HG03521 (cell line): ENCODE data around the gene CASP9.
"Not testable (repeated sequence)": the region's sequence is repeated elsewhere in the genome, so short reads cannot be mapped to it uniquely, and the experiment has no call there.

ENCODE experiments used
- ATAC-seq: cut with Tn5 transposase; IDR thresholded peaks from one replicate; pipeline ENCODE4 v1.9.1; 2021; ENCODE audit warnings: mild to moderate bottlenecking, moderate library complexity; ENCODE audit not compliant: unreplicated experiment

CASP9 gene

GRCh38 chr1:15501208-15502032, 22.6 kb downstream of the CASP9 start:
- ATAC-seq: no peak

DNA sequence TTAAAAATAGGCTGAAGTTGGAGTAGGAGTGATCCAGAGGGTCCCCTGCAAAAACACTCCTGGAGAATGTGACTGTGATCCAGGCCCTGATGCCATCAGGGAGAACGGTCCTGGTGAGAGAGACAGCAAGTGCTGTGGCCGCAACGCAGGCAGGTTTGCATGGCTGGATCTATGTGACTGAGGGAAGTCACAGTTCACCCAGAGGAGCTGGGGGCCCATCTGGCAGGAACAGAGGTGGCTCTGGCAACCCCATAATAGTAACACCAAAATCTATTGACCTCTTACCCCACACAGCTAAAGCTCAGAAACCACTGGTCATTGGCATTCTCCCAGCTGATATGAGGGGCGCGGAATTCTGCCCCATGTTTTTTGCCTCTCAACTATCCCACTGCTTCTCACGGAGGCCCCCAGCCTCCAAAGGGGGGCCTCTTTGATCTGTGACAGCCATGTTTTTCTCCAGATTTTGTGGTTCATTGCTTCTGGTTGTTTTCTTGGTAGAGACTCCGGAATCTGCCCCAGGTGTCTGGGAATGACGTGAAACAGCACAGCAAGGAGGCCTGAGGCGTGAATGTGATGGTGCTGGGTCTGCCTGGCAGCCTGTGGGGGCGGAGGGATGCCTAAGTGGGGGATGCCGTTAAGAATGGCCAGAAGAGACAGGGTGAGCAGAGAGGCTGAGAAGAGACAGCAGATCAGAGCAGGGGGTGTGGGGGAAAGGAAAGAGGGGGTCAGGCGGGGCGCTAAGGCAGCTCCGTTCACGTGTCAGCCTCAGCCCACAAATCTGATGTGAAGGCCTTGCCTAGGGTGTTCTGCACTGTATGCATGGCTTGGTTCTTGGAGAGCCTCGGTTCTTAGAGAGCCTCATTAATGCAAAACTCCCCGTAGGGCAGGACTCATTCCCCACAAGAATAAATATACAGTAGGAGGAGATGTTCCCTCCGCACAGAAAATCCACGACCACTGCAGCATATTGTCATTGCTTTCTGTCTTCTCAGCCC, 23.5 kb downstream of the CASP9 start:
- no peak for ATAC-seq

DNA sequence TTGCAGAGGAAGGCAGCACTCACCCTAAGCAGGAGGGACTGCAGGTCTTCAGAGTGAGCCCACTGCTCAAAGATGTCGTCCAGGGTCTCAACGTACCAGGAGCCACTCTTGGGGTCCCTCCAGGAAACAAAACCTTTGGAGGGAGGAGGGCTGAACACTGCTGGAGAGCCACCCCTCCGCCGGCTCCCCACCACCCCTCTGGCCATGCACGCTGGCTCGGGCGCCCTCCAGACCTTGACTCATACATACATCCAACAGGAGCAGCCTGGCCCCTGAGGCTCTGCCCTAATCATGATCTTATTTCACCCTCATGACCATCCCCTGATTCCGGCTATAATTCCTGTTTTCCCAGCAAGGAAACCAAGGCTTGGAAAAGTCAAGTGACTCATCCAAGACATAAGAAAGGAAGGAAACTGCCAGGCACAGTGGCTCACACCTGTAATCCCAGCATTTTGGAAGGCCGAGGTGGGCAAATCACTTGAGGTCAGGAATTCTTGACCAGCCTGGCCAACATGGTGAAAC, 30.1 kb downstream of the CASP9 start:
- ATAC-seq: no peak

DNA sequence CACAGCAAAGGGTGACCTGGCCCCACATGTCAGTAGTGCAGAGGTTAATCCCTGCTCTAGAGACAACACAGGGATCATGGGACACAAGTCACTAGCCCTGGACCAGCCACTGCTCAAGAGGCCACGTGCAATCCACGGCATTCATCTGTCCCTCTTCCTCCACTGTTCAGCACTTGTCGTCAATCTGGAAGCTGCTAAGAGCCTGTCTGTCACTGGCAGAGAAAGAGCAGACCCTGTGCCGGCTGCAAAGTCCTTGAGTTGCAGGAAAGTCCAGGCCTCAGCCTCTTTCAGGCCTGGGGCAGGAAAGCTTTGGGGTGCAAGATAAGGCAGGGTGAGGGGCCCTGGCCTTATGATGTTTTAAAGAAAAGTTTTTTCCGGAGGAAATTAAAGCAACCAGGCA, 31.4 kb downstream of the CASP9 start:
- no peak for ATAC-seq

DNA sequence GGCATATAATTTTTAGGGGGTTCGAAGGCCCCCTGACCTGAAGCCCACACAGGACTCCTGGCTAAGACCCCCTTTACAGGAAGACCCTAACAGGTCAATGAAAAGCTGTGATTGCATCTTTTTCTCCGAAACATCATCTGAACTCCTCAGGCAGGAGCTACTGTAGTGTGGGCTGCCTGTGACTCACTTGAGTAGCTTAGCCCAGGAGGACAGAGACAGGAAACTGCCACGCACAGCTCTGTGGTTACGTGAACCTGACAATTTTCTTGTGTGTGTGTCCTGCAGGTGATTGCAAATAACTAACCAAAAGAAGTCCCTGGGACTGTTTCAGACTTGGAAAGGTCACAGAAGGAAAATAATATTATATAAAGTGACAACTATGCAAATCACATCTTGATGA, 33.0 kb downstream of the CASP9 start:
- ATAC-seq: not testable (repeated sequence)

- ATAC-seq: no peak
These were observed 34.8 kb downstream of the CASP9 start for GRCh38 chr1:15489052-15489736.

DNA sequence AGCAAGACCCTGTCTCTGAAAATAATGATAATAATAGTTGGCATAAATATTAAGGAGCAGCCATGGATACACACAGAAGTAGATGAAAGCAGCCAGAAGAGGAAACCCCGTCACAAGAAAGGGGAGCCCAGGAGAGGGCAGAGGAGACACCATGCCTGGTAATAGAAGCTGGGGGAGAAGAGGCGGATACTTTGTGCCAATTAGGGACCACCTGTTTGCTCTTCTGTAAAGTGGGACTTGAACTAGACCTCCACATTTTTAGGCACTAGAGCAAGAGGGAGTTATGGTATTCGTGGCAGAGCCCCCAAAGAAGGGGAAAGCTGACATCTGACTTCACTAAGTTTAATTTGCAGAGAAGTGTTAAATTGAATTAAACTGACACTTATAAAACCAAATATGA, 35.6 kb downstream of the CASP9 start:
- no peak for ATAC-seq

GRCh38 chr1:15486844-15487610, 37.0 kb downstream of the CASP9 start:
- ATAC-seq: not testable (repeated sequence)

DNA sequence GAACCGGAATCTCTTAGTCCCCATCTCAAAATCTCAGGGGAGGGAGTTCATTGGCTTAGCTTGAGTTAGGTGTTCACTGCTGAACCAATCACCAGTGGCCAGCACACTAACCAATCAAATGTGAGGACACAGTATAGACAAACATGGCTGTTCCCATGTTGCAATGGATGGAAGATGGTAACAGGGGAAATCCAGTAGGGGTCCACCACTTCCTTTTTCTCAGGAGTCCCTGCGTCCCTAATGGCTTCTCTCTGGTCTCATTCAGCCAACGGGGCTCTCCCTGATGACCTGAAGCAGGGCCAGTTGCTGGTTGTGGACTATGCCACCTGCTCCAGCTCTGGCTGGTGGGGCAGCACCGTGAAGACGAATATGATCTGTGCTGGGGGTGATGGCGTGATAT, 38.4 kb downstream of the CASP9 start:
- ATAC-seq: no peak

DNA sequence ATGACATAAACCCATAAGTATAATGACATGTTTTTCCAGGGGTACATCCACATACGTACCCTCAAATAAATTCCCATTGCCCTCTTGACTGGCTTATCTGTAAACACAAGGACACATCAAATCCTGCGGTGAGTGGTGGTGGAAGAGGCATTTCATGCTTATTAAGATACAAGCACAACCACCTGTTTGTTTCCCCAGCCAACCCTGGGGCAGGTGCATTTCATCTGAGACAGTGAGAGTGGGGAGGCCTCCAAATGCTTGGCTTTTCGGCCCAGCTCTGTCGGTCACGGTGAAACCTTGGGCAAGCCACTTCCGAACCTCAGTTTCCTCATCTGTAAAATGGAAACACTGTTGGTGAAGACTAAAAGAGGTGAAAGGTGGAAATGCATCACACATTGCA, 39.6 kb downstream of the CASP9 start:
- ATAC-seq: not testable (repeated sequence)

DNA sequence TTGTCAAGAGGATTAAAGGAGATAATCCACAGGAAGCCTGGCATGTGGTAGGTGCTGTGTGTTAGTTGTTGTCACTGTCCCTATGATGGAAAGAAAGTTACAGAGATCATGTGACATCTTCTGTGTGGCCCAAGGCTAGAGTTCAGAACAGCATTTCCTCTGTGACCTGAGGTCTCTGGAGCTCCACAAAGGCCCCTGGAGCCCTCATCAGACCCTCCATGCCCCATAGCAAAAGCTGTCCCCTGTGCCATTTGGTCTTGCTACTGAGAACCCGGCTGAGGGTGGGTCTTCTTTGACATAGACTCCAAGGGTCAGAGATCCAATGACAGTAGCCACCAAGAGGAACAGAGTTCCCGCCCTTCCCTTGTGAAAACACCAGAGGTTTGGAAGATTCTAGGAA, 40.0 kb downstream of the CASP9 start:
- no peak for ATAC-seq

DNA sequence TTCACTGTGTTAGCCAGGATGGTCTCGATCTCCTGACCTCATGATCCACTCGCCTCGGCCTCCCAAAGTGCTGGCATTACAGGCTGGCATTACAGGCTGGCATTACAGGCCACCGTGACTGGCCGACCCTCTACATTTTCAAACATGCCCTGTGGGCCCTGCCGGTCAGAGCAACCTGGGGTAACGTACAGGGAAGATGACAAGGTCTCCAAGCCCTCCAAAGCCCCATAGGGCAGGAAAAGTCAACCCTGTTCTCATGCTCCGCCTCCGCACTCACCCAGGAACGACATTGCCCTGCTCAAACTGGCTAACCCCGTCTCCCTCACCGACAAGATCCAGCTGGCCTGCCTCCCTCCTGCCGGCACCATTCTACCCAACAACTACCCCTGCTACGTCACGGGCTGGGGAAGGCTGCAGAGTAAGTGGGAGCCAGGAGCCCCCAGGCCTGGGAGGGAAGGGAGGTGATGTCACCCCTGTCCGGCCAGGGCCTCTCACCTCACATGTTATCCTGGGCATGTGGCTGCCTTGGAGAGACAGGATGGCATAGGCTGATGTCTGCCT, 41.0 kb downstream of the CASP9 start:
- not testable (repeated sequence) for ATAC-seq

GRCh38 chr1:15482455-15482854, 41.6 kb downstream of the CASP9 start:
- ATAC-seq: not testable (repeated sequence)

DNA sequence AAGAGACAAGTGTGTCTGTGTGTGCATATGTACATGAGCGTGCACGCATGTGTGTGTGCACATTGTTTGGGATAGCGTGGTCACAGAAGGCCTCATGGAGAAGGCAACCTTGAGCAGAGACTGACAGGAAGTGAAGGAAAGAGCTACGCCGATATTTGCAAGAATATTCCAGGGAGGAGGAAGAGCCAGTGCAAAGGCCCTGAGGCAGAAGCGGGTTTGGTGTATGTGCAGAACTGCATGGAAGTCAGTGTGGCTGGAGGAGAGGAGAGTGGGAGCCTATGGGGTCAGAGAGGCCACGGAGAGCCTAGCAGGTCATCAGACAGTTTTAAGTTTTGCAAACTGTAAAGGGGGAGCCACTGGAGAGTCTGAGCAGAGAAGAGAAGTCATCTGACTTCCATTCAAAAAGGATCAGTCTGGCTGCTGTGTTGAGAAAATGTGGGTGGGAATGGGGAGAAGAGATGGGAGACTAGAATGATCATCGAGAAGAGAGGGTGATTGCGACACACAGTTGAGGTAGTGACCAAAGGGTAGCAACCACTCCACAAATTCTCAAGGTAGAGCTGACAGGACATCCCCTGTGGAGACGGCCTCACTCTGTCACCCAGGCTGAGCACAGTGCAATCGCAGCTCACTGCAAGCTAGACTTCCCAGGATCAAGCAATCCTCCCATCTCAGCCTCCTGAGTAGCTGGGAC, 44.2 kb downstream of the CASP9 start:
- ATAC-seq: no peak

DNA sequence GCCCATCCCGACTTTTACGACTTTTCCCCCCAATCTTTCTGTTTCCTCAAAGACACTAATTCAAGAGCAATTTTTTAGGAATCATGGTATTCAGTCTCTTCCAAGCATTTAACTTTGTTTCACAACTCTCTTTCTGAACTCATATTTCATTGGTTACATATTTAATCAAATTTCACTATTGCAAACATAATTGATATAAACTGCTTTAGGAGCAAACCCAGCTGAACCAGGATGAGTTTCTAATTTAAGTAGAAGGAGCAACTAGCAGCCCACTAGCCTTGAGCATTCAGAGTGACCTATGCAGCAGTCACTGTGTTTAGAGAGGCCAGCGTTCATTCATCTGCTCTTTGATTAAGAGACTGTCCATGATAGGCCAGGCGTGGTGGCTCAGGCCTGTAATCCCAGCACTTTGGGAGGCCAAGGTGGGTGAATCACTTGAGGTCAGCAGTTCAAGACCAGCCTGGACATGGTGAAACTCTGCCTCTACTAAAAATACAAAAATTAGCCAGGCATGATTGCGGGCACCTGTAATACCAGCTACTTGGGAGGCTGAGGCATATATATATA, 46.3 kb downstream of the CASP9 start:
- ATAC-seq: no peak

GRCh38 chr1:15476927-15477326, 47.1 kb downstream of the CASP9 start:
- ATAC-seq: no peak

DNA sequence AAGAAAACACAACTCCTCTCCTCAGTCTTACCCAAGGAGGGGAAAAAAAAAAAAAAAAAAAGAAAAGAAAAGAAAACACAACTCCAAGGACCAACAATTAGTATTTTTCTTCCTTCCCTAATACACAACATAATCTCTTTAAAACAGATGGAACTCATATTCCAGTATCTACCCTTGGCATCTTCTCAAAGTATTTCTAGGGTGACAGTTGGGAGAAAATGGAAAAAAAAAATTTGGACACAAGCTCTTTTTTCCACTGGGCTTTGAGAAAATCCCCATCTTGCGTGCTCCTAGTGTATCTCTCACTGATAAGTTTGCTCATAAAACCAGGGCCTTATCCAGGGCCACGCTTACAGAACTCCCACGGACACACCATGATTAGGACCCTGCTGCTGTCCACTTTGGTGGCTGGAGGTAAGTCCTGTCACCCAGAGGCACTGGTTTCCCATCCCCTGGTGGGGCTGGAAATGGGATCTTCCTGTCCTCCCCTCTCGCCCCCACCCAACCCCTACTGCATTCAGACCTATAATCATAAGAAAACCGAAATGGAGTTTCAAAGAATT, 48.2 kb downstream of the CASP9 start, which contains the start of gene CELA2B:
CELA2B (plus strand) TSS at position 353 of the 563 bp plus-strand sequence; CDS start at position 375, 22 bp downstream.
- no peak for ATAC-seq

DNA sequence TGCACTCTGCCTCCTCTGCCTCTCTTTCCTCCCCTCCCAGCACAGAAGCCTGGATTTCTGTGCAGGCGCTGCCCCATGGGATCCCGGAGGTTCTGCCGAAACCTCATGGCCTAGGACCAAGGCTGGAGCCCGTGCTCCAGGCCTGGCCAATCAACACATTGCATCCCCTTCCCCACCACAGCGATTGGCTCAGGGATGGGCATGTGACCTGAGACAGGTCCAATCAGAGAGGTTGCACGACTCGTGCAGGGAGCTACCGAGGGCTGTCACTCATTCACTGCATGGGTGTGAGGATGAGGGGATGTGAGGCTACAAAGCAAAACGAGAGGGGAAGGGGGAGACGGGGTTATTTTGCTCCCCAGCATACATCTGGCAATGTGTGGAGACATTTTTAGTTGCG, 51.4 kb downstream of the CASP9 start:
- no peak for ATAC-seq
